GM21529 (cell line): ENCODE measurements around the gene ZNF385A.

Experiments
- ATAC-seq: cut with Tn5 transposase; IDR thresholded peaks from one replicate; pipeline ENCODE4 v1.9.1; 2021; ENCODE audit not compliant: unreplicated experiment

ZNF385A gene

DNA sequence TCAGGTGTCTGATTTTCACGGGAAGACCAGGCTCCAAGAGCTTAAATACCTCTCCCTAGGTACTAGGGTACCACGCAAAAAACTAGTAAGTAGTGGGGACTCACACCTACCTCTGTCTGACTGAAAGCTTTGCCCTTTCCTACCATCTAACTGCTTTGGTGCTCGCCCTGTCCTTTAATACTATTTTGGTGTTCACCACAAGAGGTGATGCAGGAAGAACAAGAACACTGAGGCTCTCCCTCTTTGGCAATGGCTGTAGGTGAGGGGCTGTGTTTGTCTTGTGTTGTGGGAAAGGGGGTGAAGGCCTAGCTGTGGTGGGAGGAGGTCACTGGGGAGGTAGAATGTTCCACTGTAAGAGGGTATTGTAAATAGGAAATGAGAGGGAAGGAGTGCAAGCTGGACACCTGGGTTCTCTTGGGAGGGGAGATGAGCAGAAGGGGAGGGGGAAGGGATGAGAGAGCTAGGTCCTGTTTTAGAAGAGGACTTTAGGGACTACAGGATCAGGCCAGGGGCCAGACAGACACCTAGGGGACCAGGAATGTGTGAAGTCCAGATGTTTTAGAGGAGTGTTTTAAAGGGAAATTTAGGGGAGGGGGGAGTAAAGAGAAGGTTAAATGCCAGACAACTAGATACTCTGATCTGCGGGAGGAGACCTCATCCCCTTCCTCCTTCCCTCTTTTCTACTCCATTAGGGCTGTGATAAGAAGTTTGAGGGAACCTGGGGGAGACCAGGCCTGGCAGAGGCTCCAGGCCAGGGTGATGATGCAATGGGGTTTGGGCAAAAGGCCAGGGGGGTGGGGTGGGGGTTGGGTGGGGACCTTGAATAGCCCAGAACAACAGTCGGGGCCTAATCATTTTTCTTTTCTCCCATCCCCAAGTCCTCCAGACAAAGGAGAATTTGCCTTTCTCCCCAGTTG is 32.4 kb upstream of the ZNF385A start:
- no peak for ATAC-seq

DNA sequence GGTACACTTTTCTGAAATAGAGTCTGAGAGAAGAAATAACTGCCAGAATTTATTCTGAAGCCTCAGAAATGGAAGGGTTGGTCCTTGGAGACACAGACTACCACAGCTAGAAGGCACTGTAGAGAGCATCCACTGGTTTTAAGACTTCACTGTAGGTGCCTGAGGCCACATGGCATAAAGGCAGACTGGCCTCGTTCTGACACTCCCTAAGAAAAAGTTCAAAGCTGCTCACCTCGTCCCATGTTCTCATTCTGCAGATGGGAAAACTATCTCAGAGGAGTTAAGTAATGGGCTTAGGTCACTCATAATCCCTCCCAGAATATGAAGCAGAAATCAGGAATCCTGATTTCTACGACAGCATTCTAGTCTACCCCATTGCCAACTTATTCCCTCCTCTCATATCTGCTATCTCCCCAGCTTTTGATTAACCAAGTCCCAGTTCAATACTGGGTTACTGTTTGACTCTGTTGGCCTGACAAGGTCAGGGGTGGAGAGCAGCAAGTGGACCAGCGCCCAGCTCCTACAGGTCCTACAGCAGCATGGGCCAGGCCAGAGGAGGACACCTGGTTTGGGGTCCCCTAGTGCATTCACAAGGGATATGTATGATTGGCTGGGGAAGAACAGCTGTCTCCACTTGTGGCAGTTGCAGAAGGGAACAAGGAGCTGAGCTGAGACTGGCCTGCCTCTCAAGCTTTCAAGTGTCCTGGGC is 30.8 kb upstream of the ZNF385A start:
- no peak for ATAC-seq

- ATAC-seq: peak; percentile 55
Measured at GRCh38 chr12:54413284-54414190, 29.0 kb upstream of the ZNF385A start.

DNA sequence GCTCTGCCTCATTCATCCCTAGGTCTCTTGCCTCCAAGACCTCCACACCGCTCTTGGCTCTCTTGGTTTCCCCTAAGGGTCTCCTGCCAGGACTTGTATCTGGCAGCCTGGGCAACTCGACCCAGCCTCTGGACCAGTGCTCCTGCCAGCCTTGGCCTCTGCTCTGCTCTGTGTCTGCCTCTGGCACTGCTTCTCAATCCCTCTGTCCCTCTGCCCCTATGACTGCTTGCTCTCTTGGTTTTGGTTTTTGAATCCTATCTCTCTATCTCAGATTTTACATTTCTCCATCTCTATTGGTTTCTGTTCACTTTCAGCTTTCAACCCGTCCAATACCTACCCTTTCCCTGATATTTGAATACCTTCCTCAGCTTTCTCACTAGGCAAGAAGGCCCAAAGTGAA is 28.3 kb upstream of the ZNF385A start:
- no peak for ATAC-seq

DNA sequence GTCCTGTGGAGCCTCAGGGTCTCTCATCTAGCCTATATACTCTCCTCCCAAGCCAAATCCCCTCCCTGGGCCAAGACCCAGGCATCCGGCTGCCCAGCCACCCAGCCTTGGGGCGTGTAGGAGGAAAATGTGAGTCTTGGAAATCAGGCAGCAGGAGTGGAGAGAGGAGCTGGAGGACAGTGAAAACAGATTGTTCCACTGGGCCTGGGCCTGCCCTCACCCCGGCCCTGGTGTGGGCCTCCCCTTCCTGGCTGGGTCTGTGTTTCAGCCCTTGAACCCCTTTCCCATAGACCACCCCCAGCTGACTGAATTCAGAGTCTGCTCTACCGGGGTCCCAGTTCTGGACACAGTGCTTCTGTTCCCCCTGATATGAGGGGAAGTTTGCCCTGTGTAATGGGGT is 27.8 kb upstream of the ZNF385A start:
- ATAC-seq: no peak

GRCh38 chr12:54411391-54412241 is 27.1 kb upstream of the ZNF385A start:
- ATAC-seq: no peak

- ATAC-seq: no peak
Measured at GRCh38 chr12:54409267-54409666, 24.7 kb upstream of the ZNF385A start.

- no peak for ATAC-seq
Measured at GRCh38 chr12:54407183-54407905, 22.8 kb upstream of the ZNF385A start.

GRCh38 chr12:54405573-54405972 is 21.0 kb upstream of the ZNF385A start:
- ATAC-seq: no peak

GRCh38 chr12:54405106-54405505 is 20.6 kb upstream of the ZNF385A start:
- ATAC-seq: no peak

- no peak for ATAC-seq
Measured at GRCh38 chr12:54404061-54405004, 19.8 kb upstream of the ZNF385A start.

GRCh38 chr12:54401119-54401518 is 16.6 kb upstream of the ZNF385A start:
- ATAC-seq: no peak

DNA sequence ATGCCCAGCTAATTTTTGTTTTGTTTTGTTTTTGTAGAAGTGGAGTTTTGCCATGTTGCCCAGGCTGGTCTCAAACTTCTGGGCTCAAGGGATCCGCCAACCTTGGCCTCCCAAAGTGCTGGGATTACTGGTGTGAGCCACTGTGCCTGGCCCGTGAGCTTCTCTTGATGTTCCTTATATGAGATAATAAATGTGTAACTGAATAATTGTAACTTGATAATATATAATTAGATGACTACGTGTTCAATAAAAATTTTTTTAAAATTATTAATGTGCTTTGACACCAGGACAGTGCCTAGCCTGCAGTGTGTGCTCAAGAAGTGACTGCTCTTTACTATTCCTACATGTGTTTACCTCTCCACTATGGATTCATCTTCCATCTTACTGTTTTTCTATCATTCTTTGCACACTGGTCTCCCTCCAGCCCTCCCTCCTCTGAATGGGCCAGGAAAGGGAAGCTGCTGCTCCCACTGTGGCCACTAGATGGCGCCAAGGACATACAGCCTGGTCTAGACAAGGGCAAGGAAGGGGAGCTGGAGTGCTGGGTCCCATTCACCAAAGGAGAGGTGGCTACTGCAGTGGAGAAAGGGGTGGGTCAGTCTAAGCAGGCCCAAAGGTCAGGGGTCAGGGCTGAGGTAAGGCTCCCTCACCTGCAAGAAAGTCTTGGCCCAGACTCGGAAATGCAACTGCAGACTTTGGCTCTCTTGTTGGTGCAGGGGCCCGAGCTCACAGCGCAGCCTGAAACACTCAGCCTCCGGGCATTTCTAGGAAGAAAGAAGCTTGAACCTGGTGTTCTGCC is 14.7 kb upstream of the ZNF385A start:
- ATAC-seq: peak; percentile 88

DNA sequence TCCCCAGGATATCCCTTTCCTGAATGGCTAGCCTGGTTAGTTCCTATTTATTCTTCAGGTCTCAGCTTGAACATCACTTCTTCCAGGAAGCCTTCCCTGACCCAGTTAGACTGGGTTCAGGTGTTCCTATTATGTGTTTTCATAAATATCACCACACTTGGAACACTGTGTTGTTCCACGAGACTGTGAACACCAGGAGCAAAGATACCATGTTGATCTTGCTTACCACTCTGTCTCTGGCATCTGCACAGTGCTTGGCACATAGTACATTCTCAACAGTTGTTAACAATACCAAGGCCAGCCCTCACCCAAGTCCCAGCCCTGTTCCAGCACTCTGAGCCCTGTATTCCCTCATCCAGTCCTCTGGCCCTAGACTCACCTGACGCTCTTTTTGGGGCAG is 13.7 kb upstream of the ZNF385A start:
- no peak for ATAC-seq

GRCh38 chr12:54397157-54397556 is 12.6 kb upstream of the ZNF385A start:
- ATAC-seq: no peak

GRCh38 chr12:54395545-54395944 is 11.0 kb upstream of the ZNF385A start:
- no peak for ATAC-seq

- ATAC-seq: no peak
Measured at GRCh38 chr12:54394986-54395385, 10.5 kb upstream of the ZNF385A start.

- no peak for ATAC-seq
Measured at GRCh38 chr12:54394281-54394719, 9.8 kb upstream of the ZNF385A start.
